Esophagus muscularis mucosa (tissue), 4 donors: ENCODE measurements around the gene PTPRN2. TPM values are rescaled to one million over a fixed set of nuclear protein-coding genes. Genes with fewer than 3 reads are reported as not detected.

Experiments
- DNase-seq: peaks from one replicate; pipeline ENCODE4 v3.0.0-alpha.2; 2017; ENCODE audit errors: extremely low spot score
- H3K27ac ChIP-seq, 4 donors: fragments of 200-600 bp; sonication (generic); replicated peaks in 1 of 4; 1 replicate in 3 of 4; 2 replicates in 1 of 4; pipeline ENCODE4 v1.5.1; 2016 to 2019; ENCODE audit warnings: mild to moderate bottlenecking in 1 of 4
- H3K27me3 ChIP-seq, 4 donors: fragments of 200-600 bp; sonication (generic); one replicate each; pipeline versions ENCODE4 v1.5.1 to v1.6.0; 2016 to 2019
- H3K36me3 ChIP-seq, 4 donors: fragments of 200-600 bp; sonication (generic); one replicate each; pipeline ENCODE4 v1.5.1; 2016 to 2019
- H3K4me1 ChIP-seq, 4 donors: fragments of 200-600 bp; sonication (generic); one replicate each; pipeline ENCODE4 v1.5.1; 2016 to 2019
- H3K4me3 ChIP-seq, 4 donors: fragments of 200-600 bp; sonication (generic); 1 replicate in 2 of 4; 2 replicates in 2 of 4; pipeline ENCODE4 v1.5.1; 2016 to 2019; ENCODE audit warnings: mild to moderate bottlenecking in 4 of 4, moderate library complexity in 1 of 4
- H3K9me3 ChIP-seq, 4 donors: fragments of 200-600 bp; sonication (generic); 1 replicate in 3 of 4; 2 replicates in 1 of 4; pipeline ENCODE4 v1.5.1; 2016 to 2019
- EP300 ChIP-seq: sonication (generic); formaldehyde crosslinking; IDR thresholded peaks from one replicate; pipeline ENCODE4 v1.6.1; 2017; ENCODE audit warnings: antibody characterized with exemption
- POLR2A ChIP-seq: fragments of 450-650 bp; IDR thresholded peaks from one replicate; pipeline ENCODE4 v1.6.1; 2017; ENCODE audit warnings: antibody characterized with exemption, moderate library complexity, mild to moderate bottlenecking, low read depth
- POLR2AphosphoS5 ChIP-seq, 2 donors: sonication (generic); formaldehyde crosslinking; IDR thresholded peaks; one replicate each; pipeline ENCODE4 v1.6.1; 2017; ENCODE audit warnings: antibody characterized with exemption in 2 of 2
- WGBS: methylation state at CpG from one replicate; pipeline ENCODE4 v1.1.5; 2018; 5-methylcytosine and 5-hydroxymethylcytosine counted together
- intact Hi-C: fragments of 100-400 bp; cut with DNase I; formaldehyde crosslinking; loops from one replicate; pipeline ENCODE4 v1.15.1; 2023
- total RNA-seq, 4 donors: library from RNA; depleted of rRNA; stranded (reverse); fragments of >200 nt; gene quantifications; one replicate each; pipeline versions ENCODE4 v1.1.0 to v1.2.1, GENCODE V29; 2016
- TF ChIP-seq, protein P1 (sequence below), 3 experiments: fragments of 200-600 bp in 2 of 3; fragments of 450-650 bp in 1 of 3; sonication (generic) in 2 of 3; IDR thresholded peaks; one replicate each; pipeline ENCODE4 v1.5.1; 2017 to 2019; ENCODE audit warnings: antibody characterized with exemption in 3 of 3, mild to moderate bottlenecking in 2 of 3, moderate library complexity in 1 of 3

PTPRN2 gene
- total RNA-seq, 4 donors from 2014 or later = 2.1 to 3.1 (median 3.1) TPM

DNA sequence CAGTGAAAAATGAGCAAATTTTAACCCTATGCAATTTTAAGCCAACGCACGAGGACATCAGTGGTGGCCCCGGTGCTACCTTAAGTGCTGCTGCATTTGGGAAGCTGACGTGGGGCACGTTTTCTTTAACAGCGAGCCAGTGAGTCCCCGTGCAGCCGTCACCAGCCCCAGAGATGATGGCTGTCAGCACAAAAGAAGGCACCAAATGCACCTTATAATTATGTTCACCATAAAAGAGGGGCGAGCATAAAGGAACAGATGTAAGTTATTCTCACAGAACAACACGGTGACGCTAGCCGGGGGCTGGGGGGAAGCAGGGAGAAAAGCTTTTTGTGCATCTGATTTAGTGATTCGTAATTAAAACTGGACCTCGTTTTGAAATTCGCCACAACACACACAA is 990.7 kb downstream of the PTPRN2 start:
- no peaks in the 10 kb centered on the region for H3K9me3 ChIP-seq
- H3K36me3 ChIP-seq = no peaks in the 10 kb centered on the region
- H3K4me3 ChIP-seq = no peak overlapping the region
- H3K4me1 ChIP-seq = no peaks in the 10 kb centered on the region
- DNase-seq = no peak
- TF ChIP-seq, protein P1, sequence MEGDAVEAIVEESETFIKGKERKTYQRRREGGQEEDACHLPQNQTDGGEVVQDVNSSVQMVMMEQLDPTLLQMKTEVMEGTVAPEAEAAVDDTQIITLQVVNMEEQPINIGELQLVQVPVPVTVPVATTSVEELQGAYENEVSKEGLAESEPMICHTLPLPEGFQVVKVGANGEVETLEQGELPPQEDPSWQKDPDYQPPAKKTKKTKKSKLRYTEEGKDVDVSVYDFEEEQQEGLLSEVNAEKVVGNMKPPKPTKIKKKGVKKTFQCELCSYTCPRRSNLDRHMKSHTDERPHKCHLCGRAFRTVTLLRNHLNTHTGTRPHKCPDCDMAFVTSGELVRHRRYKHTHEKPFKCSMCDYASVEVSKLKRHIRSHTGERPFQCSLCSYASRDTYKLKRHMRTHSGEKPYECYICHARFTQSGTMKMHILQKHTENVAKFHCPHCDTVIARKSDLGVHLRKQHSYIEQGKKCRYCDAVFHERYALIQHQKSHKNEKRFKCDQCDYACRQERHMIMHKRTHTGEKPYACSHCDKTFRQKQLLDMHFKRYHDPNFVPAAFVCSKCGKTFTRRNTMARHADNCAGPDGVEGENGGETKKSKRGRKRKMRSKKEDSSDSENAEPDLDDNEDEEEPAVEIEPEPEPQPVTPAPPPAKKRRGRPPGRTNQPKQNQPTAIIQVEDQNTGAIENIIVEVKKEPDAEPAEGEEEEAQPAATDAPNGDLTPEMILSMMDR (IDR thresholded peaks at IDR 0.05) = no peak
- TF ChIP-seq POLR2AphosphoS5 (IDR thresholded peaks at IDR 0.05) = no peak
- TF ChIP-seq POLR2A = no peak
- no peak for TF ChIP-seq EP300
- intact Hi-C loops = no loop called here
- H3K27me3 ChIP-seq = no peaks in the 10 kb centered on the region
- WGBS = 78% methylated on average over 15 of the region's 15 CpGs
- no peak overlapping the region for H3K27ac ChIP-seq

DNA sequence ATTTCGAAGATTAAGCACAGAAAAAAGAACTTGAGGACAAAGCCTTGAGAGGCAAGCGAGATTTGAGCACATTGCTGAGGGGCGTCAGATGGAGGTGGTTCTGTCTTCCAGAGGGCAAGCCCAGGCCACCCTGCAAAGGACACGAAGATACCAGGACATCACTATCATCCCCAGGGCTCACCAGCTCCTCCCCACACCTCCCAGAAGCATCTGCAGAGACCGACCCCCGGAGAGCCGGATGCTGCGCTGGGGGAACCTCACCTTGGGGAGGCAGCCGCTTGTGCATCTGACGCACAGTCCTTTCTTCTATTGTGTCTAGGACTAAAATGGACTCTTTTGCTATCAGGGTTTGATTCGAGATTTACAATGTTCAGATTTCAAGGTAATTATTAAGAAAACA is 991.2 kb downstream of the PTPRN2 start:
- Histone ChIP-seq H3K4me3 (no peak overlapping the region), H3K36me3 (no peaks in the 10 kb centered on the region), H3K27ac (no peak overlapping the region), H3K27me3 (peaks cover 0 to 4% (median 0%) of the 10 kb centered on the region in 4 donors), H3K4me1 (no peaks in the 10 kb centered on the region), H3K9me3 (no peaks in the 10 kb centered on the region)
- TF ChIP-seq POLR2A (no peak), POLR2AphosphoS5 (IDR thresholded peaks at IDR 0.05) (no peak), EP300 (no peak)
- TF ChIP-seq, protein P1 (IDR thresholded peaks at IDR 0.05) = no peak
- 84% methylated on average over 11 of the region's 11 CpGs for WGBS
- DNase-seq = no peak
- intact Hi-C loops = no loop called here

DNA sequence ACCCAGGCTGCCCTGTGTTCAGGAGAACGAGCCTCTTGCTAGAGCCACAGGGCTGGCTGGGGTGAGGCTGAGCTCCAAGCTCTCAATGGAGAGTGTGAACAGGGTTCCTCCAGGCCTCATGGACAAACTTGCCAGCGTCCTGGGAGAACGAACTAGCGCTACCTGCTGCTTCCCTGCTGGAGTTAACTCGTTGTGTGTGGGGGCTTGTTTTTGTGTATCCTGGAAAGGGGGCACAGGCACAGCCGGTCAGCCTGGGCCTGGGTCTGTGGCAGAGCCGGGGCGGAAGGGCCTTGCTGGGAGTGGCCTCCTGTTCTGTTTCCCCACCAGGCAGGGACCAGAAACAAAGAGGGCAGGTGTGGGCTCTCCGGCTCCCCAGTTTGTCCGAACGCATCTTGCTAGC is 991.6 kb downstream of the PTPRN2 start:
- no peak for DNase-seq

DNA sequence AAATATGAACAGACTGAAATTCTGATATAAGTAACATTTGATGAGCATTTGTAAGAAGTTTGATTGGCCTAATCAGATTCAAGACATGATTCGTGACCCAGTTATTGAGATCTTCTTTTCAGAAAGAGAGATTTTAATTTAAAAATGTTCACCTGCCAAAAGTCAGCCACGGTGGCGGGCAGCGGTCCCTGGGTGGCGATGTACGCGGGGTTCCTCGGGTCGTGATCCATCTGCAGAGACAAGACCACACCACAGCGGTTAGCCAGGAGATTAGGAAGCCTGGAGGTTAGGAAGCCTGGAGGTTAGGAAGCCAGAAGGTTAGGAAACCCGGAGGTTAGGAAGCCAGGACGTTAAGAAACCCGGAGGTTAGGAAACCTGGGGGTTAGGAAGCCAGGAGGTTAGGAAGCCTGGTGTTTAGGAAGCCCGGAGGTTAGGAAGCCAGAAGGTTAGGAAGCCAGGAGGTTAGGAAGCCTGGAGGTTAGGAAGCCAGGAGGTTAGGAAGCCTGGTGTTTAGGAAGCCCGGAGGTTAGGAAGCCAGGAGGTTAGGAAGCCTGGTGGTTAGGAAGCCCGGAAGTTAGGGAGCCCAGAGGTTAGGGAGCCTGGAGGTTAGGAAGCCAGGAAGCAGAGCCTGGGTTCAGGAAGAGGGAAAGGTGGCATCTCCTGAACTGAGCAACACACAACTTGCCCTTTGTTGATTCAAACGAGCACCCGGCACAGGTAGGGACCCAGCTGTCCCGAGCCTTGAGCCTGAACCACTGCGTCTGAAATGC is 992.4 kb downstream of the PTPRN2 start:
- no peaks in the 10 kb centered on the region for H3K36me3 ChIP-seq
- WGBS = 82% methylated on average over 20 of the region's 20 CpGs
- DNase-seq = no peak
- H3K27ac ChIP-seq = no peak overlapping the region
- H3K27me3 ChIP-seq = peaks cover 0 to 14% (median 0%) of the 10 kb centered on the region in 4 donors
- intact Hi-C loops = no loop called here
- no peak for TF ChIP-seq POLR2A
- no peak for TF ChIP-seq POLR2AphosphoS5 (IDR thresholded peaks at IDR 0.05)
- TF ChIP-seq EP300 = no peak
- TF ChIP-seq, protein P1 (IDR thresholded peaks at IDR 0.05) = no peak
- no peaks in the 10 kb centered on the region for H3K9me3 ChIP-seq
- no peak overlapping the region for H3K4me3 ChIP-seq
- H3K4me1 ChIP-seq = no peaks in the 10 kb centered on the region

More for the DNA sequence above, 991.6 kb downstream of the PTPRN2 start:
- H3K4me3 ChIP-seq = no peak overlapping the region
- TF ChIP-seq EP300 (no peak), POLR2A (no peak), POLR2AphosphoS5 (IDR thresholded peaks at IDR 0.05) (no peak)
- TF ChIP-seq, protein P1 (IDR thresholded peaks at IDR 0.05) = no peak
- no peaks in the 10 kb centered on the region for H3K4me1 ChIP-seq
- H3K36me3 ChIP-seq = no peaks in the 10 kb centered on the region
- no peak overlapping the region for H3K27ac ChIP-seq
- H3K27me3 ChIP-seq = peaks cover 0 to 8% (median 0%) of the 10 kb centered on the region in 4 donors
- 89% methylated on average over 4 of the region's 11 CpGs for WGBS
- intact Hi-C loops = no loop called here
- no peaks in the 10 kb centered on the region for H3K9me3 ChIP-seq
